Coronary artery (tissue), 2 donors: ENCODE results near the gene SYNC.
A peak's percentile ranks its signal among the peaks of the same experiment; 100 is the strongest.

Experiments
- DNase-seq: peaks from one replicate; pipeline ENCODE4 v3.0.0-alpha.2; 2017; ENCODE audit warnings: low spot score
- H3K27ac ChIP-seq, 2 donors: fragments of 200-600 bp; sonication (generic); one replicate each; pipeline ENCODE4 v1.5.1; 2016 to 2019
- H3K4me3 ChIP-seq: fragments of 200-600 bp; sonication (generic); 2 replicates; pipeline ENCODE4 v1.5.1; 2016; ENCODE audit warnings: mild to moderate bottlenecking, moderate library complexity
- TF ChIP-seq, protein P1 (sequence below): fragments of 200-600 bp; sonication (generic); IDR thresholded peaks from one replicate; pipeline ENCODE4 v1.5.1; 2019; ENCODE audit warnings: antibody characterized with exemption

SYNC gene

DNA sequence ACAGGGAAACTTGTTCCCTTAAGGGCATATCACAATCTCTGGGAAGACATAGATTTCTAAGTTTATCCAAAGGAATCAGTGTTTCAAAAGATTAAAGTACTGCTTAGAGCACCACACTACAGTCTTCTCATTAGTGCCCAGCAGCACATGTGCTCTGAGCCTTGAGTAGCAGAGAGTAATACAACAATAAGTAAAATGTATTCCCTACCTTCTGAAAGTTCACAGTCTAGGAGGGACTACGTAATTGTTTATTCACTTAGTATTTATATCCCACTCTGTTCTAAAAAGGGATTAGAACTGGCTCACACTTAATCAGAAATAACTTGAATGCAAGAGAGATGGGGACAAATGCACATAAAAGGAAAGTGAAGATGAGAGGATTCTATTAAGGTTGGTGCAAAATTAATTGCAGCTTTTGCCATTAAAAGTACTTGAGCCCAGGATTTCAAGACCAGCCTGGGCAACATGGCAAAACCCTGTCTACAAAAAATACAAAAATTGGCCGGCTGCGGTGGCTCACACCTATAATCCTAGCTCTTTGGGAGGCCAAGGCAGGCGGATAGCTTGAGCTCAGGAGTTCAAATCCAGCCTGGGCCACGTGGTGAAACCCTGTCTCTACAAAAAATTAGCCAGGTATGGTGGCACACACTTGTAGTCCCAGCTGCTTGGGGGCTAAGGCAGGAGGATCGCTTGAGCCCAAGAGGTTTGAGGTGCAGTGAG, 9.0 kb downstream of the SYNC start:
- TF ChIP-seq, protein P1, sequence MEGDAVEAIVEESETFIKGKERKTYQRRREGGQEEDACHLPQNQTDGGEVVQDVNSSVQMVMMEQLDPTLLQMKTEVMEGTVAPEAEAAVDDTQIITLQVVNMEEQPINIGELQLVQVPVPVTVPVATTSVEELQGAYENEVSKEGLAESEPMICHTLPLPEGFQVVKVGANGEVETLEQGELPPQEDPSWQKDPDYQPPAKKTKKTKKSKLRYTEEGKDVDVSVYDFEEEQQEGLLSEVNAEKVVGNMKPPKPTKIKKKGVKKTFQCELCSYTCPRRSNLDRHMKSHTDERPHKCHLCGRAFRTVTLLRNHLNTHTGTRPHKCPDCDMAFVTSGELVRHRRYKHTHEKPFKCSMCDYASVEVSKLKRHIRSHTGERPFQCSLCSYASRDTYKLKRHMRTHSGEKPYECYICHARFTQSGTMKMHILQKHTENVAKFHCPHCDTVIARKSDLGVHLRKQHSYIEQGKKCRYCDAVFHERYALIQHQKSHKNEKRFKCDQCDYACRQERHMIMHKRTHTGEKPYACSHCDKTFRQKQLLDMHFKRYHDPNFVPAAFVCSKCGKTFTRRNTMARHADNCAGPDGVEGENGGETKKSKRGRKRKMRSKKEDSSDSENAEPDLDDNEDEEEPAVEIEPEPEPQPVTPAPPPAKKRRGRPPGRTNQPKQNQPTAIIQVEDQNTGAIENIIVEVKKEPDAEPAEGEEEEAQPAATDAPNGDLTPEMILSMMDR = no peak
- DNase-seq = no peak
- Histone ChIP-seq H3K27ac (peak overlapping the region; percentile 77 to 83), H3K4me3 (peak overlapping the region; percentile 38)

DNA sequence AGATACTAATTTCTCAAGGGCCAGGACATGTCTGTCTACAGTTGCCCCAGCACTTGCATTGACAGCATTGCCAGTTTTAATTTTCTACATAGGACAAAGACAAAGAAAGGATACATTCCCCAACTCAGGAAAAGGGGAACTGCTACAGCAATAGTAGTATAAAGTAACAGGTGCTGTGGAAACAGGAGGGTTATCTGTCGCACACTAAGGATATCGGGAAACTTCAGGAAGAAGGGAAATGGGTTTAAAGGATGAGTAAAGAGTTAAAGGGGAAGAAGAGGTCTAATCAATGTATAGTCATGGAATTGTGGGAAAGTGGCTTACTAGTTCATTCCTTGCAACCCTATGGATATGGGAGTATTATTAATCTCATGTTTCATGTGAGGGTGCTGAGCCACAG, 16.2 kb downstream of the SYNC start:
- H3K27ac ChIP-seq = no peak overlapping the region
- no peak for DNase-seq
- TF ChIP-seq, protein P1 = no peak

DNA sequence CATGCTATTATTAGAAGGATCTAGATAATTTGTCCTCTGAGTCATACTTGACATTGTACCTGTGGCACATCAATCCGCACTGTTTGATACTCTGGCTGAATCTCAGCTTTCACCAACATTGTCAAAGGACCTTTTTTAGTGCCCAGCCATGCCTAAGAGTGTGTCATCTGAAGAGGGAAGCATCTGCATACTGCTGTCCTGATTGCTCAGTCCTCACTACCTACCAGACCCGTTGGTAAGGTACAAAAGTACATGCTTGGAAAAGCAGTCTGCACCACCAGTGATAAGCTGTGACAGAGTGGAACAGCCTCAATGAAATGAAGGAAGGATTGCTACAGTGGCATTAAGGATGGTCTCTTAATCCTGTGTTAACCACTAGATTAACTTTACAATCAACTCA, 17.1 kb downstream of the SYNC start:
- no peak overlapping the region for H3K4me3 ChIP-seq
- TF ChIP-seq, protein P1 = no peak
- peak; percentile 40 for DNase-seq
- H3K27ac ChIP-seq = peak overlapping the region in 1 of 2 donors; percentile 43

More for the DNA sequence above, 16.2 kb downstream of the SYNC start:
- no peak overlapping the region for H3K4me3 ChIP-seq

DNA sequence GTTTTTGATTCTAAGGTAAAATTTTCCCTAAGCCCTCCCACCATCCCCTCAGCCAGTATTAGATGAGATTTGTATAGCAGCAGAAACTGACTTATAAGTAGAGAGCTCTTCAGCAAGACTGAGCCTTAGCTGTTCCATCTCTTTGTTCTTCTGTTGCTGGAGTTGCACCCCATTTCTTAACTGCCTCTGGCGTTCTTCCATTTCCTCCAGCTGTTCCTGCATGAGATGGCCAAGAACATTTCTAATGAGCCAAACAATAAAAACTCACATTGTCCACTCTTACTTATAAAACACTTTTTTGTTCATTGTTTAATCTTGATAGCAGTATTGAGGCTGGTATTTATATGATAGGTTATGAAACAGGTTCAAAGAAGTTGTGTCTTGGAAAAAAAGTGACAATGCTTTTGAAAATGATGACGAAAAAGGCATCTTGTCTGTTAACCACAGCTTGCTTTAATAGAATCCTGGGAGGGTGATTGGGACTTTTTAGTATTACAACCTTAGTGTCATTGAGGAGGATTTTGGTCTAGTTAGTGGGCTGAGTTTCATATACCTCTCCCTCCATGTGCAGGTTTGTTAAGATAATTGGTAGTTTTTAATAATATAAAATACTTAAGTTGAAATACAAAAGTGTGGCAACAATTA, 18.3 kb downstream of the SYNC start:
- DNase-seq = no peak
- TF ChIP-seq, protein P1 = no peak
- Histone ChIP-seq H3K27ac (peak overlapping the region in 1 of 2 donors; percentile 58), H3K4me3 (no peak overlapping the region)

DNA sequence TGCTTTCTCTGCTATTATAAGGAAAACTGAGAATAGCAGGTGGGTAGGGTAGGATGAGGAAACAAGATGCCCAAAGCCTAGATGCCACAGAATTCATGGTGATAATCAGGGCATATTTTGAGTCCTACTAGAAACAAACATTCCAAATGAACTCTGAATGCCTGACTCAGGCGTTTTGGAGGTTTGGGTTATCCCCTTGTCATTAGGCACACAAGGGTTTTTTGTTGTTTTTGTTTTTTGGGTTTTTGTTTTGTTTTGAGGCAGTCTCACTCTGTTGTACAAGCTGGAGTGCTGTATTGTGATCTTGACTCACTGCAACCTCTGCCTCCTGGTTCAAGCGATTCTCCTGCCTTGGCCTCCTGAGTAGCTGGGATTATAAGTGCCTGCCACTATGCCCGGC, 19.2 kb downstream of the SYNC start:
- DNase-seq = no peak
- TF ChIP-seq, protein P1 = no peak
- Histone ChIP-seq H3K4me3 (no peak overlapping the region), H3K27ac (peak overlapping the region in 1 of 2 donors; percentile 58)

DNA sequence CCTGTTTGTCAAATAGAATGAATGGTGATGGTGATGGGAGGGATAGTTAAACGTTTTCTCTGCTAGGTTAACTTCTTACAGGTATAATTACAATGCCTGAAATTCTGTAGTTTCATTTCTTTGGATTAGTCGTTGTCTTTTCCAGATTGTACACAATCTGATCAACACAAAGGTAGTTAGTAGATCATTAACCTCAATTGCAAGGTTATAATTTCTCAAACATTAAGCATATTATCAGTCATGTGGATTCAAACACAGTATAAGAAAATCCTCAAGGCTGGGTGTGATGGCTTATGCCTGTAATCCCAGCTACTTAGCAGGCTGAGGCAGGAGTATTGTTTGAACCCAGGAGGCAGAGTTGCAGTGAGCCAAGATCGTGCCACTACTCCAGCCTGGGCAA, 20.6 kb downstream of the SYNC start:
- Histone ChIP-seq H3K27ac (peak overlapping the region in 1 of 2 donors; percentile 8), H3K4me3 (no peak overlapping the region)
- no peak for DNase-seq
- TF ChIP-seq, protein P1 = no peak

DNA sequence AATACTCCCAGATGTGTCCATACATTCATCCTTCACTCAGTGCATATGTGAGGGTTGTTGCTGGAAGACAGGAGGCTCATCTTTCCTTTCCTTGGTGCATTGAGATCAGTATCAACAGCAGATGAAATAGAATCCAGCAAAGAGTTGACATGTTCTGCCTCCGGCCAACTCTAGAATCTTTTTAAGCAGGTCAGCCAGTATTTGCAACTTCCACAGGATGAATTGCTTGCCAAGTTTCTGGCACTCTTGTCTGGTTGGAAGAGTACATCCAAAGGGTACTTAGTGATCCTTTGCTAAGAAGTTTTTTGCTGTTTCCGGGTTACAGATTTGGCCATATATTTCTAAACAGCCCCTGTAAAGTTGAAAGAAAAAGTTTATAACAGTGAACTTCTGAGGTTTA, 21.1 kb downstream of the SYNC start:
- Histone ChIP-seq H3K27ac (peak overlapping the region in 1 of 2 donors; percentile 8), H3K4me3 (no peak overlapping the region)
- TF ChIP-seq, protein P1 = no peak
- no peak for DNase-seq
